ENCODE results near the gene MRPS22.

Gene MRPS22

DNA sequence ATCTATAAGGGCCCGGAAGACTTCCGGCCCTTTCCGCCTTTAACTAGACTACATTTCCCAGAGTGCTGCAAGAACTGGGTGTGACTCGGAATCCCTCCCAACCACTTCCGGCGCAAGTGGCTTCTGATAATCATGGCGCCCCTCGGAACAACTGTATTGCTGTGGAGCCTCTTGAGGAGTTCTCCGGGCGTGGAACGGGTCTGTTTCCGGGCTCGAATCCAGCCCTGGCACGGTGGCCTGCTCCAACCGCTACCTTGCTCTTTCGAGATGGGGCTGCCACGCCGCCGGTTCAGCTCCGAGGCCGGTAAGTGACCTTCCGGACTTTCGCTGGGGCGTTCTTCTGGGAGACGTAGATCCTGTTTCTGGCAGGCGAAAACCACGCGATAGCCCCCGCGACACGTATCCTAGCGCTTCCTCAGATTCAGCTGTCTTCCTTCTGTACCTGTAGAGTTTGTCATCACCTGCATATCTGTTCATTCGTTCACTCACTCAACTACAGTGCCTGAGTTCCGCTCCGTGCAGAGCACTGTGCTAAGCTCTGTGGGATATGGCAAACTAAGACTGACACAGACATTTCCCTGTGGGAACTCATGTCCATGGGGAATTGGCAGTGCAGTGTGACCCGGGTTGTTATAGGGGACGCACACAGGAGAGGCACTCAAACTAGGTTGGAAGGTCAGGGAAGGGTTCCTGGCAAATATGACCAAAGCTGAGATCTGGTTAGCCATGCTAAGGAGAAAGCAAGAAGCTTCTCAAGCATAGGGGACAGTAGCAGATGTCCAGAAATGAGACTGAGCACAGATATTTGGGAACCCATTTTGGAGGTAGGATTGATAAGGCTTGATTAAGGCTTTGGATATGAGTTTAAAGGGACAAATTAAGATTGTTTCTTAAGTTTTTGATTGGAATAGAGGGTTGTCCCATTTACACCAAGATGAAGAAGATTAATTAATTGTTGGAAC is at the start of gene MRPS22:
Gene MRPS22 (plus strand): TSS at position 126 of the 962 bp plus-strand sequence. CDS start 7 bp downstream, at position 133.
- DNase-seq: peak; percentile 87

- no peak for DNase-seq
Measured at GRCh38 chr3:139295040-139295439, 48.8 kb upstream of the MRPS22 start.

DNA sequence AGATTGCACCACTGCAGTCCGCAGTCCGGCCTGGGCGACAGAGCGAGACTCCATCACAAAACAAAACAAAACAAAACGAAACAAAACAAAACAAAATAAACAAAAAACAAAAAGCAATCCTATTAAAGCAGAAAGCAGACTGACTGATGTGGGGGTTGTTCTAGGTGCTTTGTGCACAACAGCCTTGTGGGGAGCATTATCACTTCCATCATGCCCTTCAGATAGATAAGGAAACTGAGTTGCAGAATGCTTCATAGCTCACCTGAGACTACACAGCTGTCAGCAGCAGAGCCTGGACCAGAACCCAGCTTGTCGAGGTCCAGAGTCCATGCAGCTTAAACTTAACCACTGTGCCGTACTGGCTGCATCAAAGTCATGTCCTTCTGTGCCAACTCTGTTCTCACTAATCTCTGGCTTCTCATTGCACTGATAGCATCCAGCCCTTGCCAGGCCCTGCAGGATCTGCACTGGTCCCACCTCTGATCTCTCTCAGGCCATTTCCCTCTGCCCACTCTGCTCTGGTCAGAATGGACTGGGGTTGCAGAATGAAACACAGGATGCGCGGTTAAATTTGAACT is 47.6 kb upstream of the MRPS22 start:
- DNase-seq: no peak

- no peak for DNase-seq
Measured at GRCh38 chr3:139297588-139298311, 46.1 kb upstream of the MRPS22 start.

GRCh38 chr3:139299261-139300132 is 44.3 kb upstream of the MRPS22 start:
- no peak for DNase-seq

- DNase-seq: no peak
Measured at GRCh38 chr3:139300416-139300815, 43.4 kb upstream of the MRPS22 start.

- DNase-seq: no peak
Measured at GRCh38 chr3:139301183-139301582, 42.6 kb upstream of the MRPS22 start.

- no peak for DNase-seq
Measured at GRCh38 chr3:139301654-139302053, 42.2 kb upstream of the MRPS22 start.

- DNase-seq: no peak
Measured at GRCh38 chr3:139302084-139302800, 41.6 kb upstream of the MRPS22 start.

- DNase-seq: no peak
Measured at GRCh38 chr3:139302801-139303113, 41.1 kb upstream of the MRPS22 start.

DNA sequence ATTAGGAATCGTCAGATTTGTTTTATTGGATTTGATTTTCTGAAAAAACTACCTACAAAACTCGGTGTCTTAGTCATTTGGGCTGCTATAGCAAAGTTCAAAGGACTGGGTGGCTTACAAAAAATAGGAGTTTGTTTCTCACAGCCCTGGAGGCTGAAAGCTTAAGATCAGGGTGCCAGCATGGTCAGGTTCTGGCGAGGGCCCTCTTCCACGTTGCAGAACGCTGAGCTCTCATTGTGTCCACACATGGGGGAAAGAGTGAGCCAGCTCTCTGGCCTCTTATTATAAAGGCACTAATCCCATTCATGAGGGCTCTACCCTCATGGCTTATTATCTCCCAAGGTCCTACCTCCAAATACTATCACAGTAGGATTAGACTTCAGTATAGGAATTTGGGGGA is 40.6 kb upstream of the MRPS22 start:
- no peak for DNase-seq

GRCh38 chr3:139304383-139304782 is 39.4 kb upstream of the MRPS22 start:
- no peak for DNase-seq

GRCh38 chr3:139306078-139306477 is 37.7 kb upstream of the MRPS22 start:
- no peak for DNase-seq

- DNase-seq: no peak
Measured at GRCh38 chr3:139307072-139307491, 36.7 kb upstream of the MRPS22 start.

GRCh38 chr3:139307601-139308555 is 35.9 kb upstream of the MRPS22 start:
- no peak for DNase-seq

DNA sequence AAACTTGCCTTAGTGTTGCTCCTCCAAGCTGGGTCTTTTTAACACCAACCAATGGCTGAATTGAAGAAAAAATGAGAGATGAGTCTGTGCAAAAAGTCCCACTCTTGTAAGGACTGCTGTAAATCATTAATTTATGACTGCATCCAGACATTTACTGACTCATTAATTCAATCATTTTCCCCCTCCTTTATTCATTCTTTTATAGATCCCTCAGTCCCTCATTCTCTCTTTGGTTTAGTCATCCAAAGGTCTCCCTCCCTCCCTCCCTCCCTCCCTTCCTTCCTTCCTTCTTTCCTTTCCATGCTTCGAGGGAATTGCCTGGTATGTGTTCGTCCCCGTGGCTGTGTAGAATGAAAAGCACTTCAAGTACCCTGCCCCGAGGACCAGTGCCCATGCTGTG is 35.3 kb upstream of the MRPS22 start:
- DNase-seq: no peak

GRCh38 chr3:139309061-139309591 is 34.7 kb upstream of the MRPS22 start:
- DNase-seq: no peak

DNA sequence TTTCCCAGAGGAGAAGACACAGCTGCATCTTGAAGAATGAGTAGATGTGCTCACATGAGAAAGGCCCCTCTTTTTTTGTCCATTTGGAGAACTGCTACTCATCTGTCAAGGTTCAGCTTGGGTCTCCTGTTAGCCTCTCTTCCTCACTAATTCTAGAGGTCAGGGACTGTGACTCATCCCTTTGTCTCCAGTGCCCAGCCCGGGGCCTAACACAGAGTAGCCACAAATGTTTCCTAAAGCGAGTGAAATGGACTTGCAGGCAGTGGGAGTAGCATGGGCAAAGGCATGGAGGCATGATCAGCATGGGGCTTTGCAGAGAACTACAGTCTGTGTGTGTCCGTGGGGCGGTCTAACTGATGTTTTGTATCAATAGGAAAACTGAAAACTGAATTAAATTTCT is 33.9 kb upstream of the MRPS22 start:
- no peak for DNase-seq

DNA sequence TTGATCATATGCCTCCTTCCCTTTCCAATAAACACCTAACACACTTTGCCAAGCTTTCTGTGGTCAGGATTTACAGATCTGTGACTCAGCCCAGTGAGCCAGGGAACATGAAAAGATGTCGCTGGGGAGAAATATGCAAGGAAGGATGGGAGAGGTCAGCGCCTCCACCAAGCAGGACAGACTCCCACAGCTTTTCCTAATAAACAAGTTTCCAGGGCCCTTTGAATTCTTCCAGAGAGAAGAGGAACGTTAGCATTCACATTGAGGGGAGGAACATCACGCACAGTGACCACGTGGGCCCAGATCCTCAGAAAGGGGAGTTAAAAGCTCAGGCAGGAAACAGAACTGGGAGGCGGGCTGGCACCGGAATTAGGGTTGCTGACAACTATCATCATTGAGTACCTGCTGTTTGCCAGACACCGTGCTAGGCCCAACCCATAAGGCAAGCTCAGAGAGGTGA is 33.3 kb upstream of the MRPS22 start:
- no peak for DNase-seq

- no peak for DNase-seq
Measured at GRCh38 chr3:139311557-139311956, 32.3 kb upstream of the MRPS22 start.

Data from activated CD8-positive, alpha-beta memory T cell treated with anti-CD3 and anti-CD28 coated beads, Interleukin-2, amount 50 U/mL, for 48 hours (primary cell).